SKM-1 (cell line): ENCODE data around the gene MTUS2.

Source experiments
- DNase-seq: peaks from one replicate; lab custom pipeline; 2025; ENCODE audit not compliant: unreplicated experiment; lab: John Stamatoyannopoulos, UW

The MTUS2 gene

GRCh38 chr13:28856287-28856686 is 36.1 kb downstream of the MTUS2 start:
- DNase-seq: no peak

- DNase-seq: no peak
Observed at GRCh38 chr13:28859069-28859468, 38.9 kb downstream of the MTUS2 start.

- no peak for DNase-seq
Observed at GRCh38 chr13:28859717-28860116, 39.6 kb downstream of the MTUS2 start.

- DNase-seq: no peak
Observed at GRCh38 chr13:28864544-28864943, 44.4 kb downstream of the MTUS2 start.

GRCh38 chr13:28865149-28865744 is 45.1 kb downstream of the MTUS2 start:
- no peak for DNase-seq

GRCh38 chr13:28865951-28866350 is 45.8 kb downstream of the MTUS2 start:
- DNase-seq: no peak

GRCh38 chr13:28866932-28867331 is 46.8 kb downstream of the MTUS2 start:
- no peak for DNase-seq

- no peak for DNase-seq
Observed at GRCh38 chr13:28867564-28867963, 47.4 kb downstream of the MTUS2 start.

- DNase-seq: no peak
Observed at GRCh38 chr13:28872427-28873176, 52.5 kb downstream of the MTUS2 start.

GRCh38 chr13:28875846-28876615 is 55.9 kb downstream of the MTUS2 start:
- DNase-seq: no peak

- DNase-seq: no peak
Observed at GRCh38 chr13:28877408-28877807, 57.3 kb downstream of the MTUS2 start.

GRCh38 chr13:28885181-28885580 is 65.0 kb downstream of the MTUS2 start:
- no peak for DNase-seq

GRCh38 chr13:28889086-28889732 is 69.1 kb downstream of the MTUS2 start:
- no peak for DNase-seq

GRCh38 chr13:28890712-28891111 is 70.6 kb downstream of the MTUS2 start:
- DNase-seq: no peak

- no peak for DNase-seq
Observed at GRCh38 chr13:28918030-28918429, 97.9 kb downstream of the MTUS2 start.

GRCh38 chr13:28922341-28922740 is 102.2 kb downstream of the MTUS2 start:
- DNase-seq: no peak

- DNase-seq: no peak
Observed at GRCh38 chr13:28935104-28935503, 115.0 kb downstream of the MTUS2 start.

- no peak for DNase-seq
Observed at GRCh38 chr13:28942906-28943305, 122.8 kb downstream of the MTUS2 start.

GRCh38 chr13:28953714-28954418 is 133.7 kb downstream of the MTUS2 start:
- DNase-seq: no peak

GRCh38 chr13:28954419-28954725 is 134.2 kb downstream of the MTUS2 start:
- DNase-seq: no peak

- DNase-seq: no peak
Observed at GRCh38 chr13:28954810-28955209, 134.7 kb downstream of the MTUS2 start.
